ENCODE measurements around the gene KLHL26.
"Not testable (repeated sequence)": the region's sequence is repeated elsewhere in the genome, so short reads cannot be mapped to it uniquely, and the experiment has no call there.

The KLHL26 gene

GRCh38 chr19:18676692-18677091, 39.9 kb downstream of the KLHL26 start:
- Mint-ChIP-seq H3K4me1 (peaks cover 27% of the 10 kb centered on the region), H3K27ac (no peak overlapping the region), H3K27me3 (ENCODE audit: low read depth, poor library complexity) (peaks cover 6% of the 10 kb centered on the region), H3K4me3 (no peak overlapping the region), H3K9me3 (no peaks in the 10 kb centered on the region), H3K36me3 (ENCODE audit: low read depth) (no peaks in the 10 kb centered on the region)
- TF ChIP-seq, protein P1, sequence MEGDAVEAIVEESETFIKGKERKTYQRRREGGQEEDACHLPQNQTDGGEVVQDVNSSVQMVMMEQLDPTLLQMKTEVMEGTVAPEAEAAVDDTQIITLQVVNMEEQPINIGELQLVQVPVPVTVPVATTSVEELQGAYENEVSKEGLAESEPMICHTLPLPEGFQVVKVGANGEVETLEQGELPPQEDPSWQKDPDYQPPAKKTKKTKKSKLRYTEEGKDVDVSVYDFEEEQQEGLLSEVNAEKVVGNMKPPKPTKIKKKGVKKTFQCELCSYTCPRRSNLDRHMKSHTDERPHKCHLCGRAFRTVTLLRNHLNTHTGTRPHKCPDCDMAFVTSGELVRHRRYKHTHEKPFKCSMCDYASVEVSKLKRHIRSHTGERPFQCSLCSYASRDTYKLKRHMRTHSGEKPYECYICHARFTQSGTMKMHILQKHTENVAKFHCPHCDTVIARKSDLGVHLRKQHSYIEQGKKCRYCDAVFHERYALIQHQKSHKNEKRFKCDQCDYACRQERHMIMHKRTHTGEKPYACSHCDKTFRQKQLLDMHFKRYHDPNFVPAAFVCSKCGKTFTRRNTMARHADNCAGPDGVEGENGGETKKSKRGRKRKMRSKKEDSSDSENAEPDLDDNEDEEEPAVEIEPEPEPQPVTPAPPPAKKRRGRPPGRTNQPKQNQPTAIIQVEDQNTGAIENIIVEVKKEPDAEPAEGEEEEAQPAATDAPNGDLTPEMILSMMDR (IDR thresholded peaks at IDR 0.05) = no peak
- no peak for DNase-seq

DNA sequence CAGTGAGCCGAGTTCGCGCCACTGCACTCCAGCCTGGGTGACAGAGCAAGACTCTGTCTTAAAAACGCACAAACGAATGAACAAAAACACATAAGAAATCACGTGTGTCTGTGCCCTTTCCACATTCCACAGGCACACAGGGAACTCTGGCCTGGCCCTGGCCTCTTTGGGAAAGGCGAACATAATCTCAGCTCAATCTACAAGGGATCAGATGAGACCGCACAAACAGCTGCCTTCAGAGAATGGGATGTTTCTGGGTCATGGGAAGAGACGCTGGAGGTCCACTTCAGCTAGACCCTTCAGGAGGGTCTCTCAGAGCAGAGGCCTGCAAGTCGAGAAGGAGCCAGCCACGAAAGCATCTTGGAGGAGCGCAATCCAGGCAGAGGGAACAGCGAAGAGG, 40.3 kb downstream of the KLHL26 start:
- Mint-ChIP-seq H3K4me3 (peak overlapping the region; percentile 12), H3K4me1 (peaks cover 27% of the 10 kb centered on the region), H3K27ac (peak overlapping the region; percentile 11), H3K36me3 (ENCODE audit: low read depth) (no peaks in the 10 kb centered on the region), H3K9me3 (no peaks in the 10 kb centered on the region), H3K27me3 (ENCODE audit: low read depth, poor library complexity) (peaks cover 6% of the 10 kb centered on the region)
- TF ChIP-seq, protein P1 (IDR thresholded peaks at IDR 0.05) = no peak
- DNase-seq = no peak

DNA sequence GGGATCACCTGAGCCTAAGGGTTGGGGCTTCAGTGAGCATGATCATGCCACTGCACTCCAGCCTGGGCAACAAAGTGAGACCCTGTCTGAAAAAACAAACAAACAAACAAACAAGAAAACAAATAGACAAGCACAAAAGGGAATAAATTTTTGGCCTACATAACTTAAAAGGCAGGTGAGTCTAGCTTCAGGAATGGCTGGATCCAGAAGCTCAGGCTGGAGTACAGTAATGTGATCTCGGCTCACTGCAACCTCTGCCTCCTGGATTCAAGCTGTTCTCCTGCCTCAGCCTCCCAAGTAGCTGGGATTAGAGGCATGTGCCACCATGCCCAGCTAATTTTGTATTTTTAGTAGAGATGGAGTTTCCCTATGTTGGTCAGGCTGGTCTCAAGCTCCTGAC, 43.3 kb downstream of the KLHL26 start:
- H3K36me3 Mint-ChIP-seq (ENCODE audit: low read depth); DNase-seq; H3K27ac Mint-ChIP-seq; H3K4me3 Mint-ChIP-seq; H3K9me3 Mint-ChIP-seq; H3K27me3 Mint-ChIP-seq (ENCODE audit: low read depth, poor library complexity): not testable (repeated sequence)
- peaks cover 40% of the 10 kb centered on the region for H3K4me1 Mint-ChIP-seq

GRCh38 chr19:18682807-18683108, 45.9 kb downstream of the KLHL26 start:
- peaks cover 32% of the 10 kb centered on the region for H3K4me1 Mint-ChIP-seq
- H3K9me3 Mint-ChIP-seq = no peaks in the 10 kb centered on the region
- no peak for DNase-seq
- peaks cover 7% of the 10 kb centered on the region for H3K27me3 Mint-ChIP-seq (ENCODE audit: low read depth, poor library complexity)
- no peaks in the 10 kb centered on the region for H3K36me3 Mint-ChIP-seq (ENCODE audit: low read depth)
- H3K4me3 Mint-ChIP-seq = peak overlapping the region; percentile 82
- H3K27ac Mint-ChIP-seq = no peak overlapping the region
- TF ChIP-seq, protein P1 (IDR thresholded peaks at IDR 0.05) = no peak

DNA sequence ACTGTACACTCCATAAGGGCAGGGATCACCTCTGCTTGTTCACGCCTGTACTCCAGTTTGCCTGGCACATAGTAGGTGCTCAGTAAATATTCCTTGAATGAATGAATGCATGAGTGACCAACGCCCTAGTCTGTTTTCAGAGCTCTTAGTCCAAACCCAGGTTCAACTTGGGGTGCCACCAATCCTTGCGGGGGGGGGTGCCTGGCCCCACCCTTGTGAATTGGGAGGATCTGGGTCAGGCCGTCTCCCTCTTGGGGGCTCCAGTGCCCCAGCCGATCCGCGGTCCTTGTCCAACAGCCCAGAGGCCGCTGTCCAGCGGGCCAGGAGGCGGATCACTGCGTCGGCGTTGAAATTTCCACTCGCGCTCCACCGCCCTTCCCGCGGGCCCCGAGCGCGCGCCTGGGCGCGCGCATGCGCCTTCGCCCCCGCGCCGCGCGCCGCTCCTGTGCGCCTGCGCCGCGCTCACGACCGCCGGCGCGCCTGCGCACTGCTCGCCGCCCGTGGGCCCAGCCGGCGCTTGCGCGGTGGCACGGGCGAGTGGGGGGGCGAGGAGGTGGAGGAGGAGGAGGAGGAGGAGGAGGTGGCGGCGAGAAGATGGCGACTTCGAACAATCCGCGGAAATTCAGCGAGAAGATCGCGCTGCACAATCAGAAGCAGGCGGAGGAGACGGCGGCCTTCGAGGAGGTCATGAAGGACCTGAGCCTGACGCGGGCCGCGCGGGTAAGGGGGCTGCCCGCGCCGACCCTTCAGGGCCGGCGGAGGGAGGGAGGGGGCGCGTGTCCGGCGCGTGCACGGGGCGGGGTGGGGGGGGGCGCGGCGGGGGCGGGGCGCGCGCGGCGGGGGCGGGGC, 46.5 kb downstream of the KLHL26 start, which contains the start of gene CRTC1:
CRTC1 (plus strand) TSS at position 572 of the 849 bp plus-strand sequence; CDS start at position 595, 23 bp downstream.
- Mint-ChIP-seq H3K4me1 (peaks cover 30% of the 10 kb centered on the region), H3K27me3 (ENCODE audit: low read depth, poor library complexity) (peaks cover 7% of the 10 kb centered on the region), H3K9me3 (no peaks in the 10 kb centered on the region), H3K27ac (no peak within 1 kb of the TSS), H3K4me3 (peak within 1 kb of the TSS; percentile 88), H3K36me3 (ENCODE audit: low read depth) (no peaks in the 10 kb centered on the region)
- TF ChIP-seq, protein P1 (IDR thresholded peaks at IDR 0.05) = no peak
- peak; percentile 94 for DNase-seq

DNA sequence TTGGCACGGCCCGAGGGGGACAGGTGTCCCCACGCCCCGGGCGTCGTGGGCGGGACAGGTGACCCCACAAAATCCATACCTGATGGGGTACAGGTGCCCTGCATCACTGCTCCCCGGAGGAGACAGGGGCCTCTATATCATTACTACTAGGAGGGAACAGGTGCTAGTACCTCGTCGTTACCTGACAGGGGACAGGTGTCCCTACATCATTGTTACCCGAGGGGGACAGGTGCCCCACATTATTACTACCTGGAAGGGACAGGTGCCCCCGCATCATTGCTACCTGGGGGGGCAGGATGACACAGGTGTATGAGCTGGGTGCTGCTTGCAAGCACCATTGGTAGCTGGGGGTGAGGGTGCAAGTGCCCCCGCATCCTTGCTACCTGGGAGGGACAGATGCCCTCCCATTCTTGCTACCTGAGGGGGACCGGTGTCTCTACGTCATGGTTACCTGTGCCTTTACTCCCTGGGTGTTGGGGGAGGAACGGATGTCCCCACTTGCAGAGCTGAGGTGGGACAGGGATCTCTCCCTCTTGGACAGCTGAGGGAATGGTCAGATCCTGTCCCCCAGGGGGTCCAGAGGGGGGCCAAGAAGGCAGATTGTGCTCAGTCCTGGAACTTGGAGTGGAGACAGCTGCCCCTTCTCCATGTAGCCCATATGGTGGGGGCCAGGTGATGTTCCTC, 47.3 kb downstream of the KLHL26 start:
- TF ChIP-seq, protein P1 (IDR thresholded peaks at IDR 0.05) = no peak
- no peaks in the 10 kb centered on the region for H3K36me3 Mint-ChIP-seq (ENCODE audit: low read depth)
- H3K4me3 Mint-ChIP-seq = peak overlapping the region; percentile 77
- DNase-seq = no peak
- no peak overlapping the region for H3K27ac Mint-ChIP-seq
- H3K27me3 Mint-ChIP-seq (ENCODE audit: low read depth, poor library complexity) = peaks cover 7% of the 10 kb centered on the region
- H3K9me3 Mint-ChIP-seq = no peaks in the 10 kb centered on the region
- peaks cover 26% of the 10 kb centered on the region for H3K4me1 Mint-ChIP-seq

Measured in nephron progenitor cell (in vitro differentiated cells).